Kidney (tissue), 14 donors: ENCODE results near the gene CCT6A. TPM values are rescaled to one million over a fixed set of nuclear protein-coding genes. Genes with fewer than 3 reads are reported as not detected.

Experiments
- DNase-seq, 5 donors: peaks; one replicate each; pipeline ENCODE4 v3.0.0-alpha.2; 2013 to 2020
- FAIRE-seq: peaks from 2 replicates; lab custom pipeline; 2012; peaks lifted over from hg19 to GRCh38; lab: Jason Lieb, UNC
- H3K27ac ChIP-seq, 2 donors: one replicate each; pipeline ENCODE4 v1.7.0; 2013; ENCODE audit warnings: low read depth in 2 of 2, low read length in 2 of 2, inconsistent platforms in 1 of 2
- H3K27me3 ChIP-seq: one replicate; pipeline ENCODE4 v1.7.1; 2013; ENCODE audit warnings: low read length, inconsistent platforms; ENCODE audit not compliant: control insufficient read depth, insufficient read depth
- H3K36me3 ChIP-seq, 3 donors: one replicate each; pipeline versions ENCODE4 v1.7.0 to v1.7.1; 2013; ENCODE audit warnings: low read length in 3 of 3, control low read depth in 1 of 3, inconsistent platforms in 1 of 3; ENCODE audit not compliant: insufficient read depth in 3 of 3, control insufficient read depth in 2 of 3
- H3K4me1 ChIP-seq, 3 donors: one replicate each; pipeline versions ENCODE4 v1.7.0 to v1.7.1; 2013; ENCODE audit warnings: low read length in 3 of 3, inconsistent platforms in 1 of 3, low read depth in 1 of 3; ENCODE audit not compliant: control insufficient read depth in 2 of 3, insufficient read depth in 2 of 3
- H3K4me3 ChIP-seq, 3 donors: one replicate each; pipeline versions ENCODE4 v1.7.0 to v1.8.1; 2013; ENCODE audit warnings: low read length in 3 of 3, control low read depth in 1 of 3, inconsistent platforms in 1 of 3
- H3K9ac ChIP-seq, 3 donors: one replicate each; pipeline versions ENCODE4 v1.7.0 to v1.7.1; 2013; ENCODE audit warnings: low read length in 3 of 3, control low read depth in 1 of 3, inconsistent platforms in 1 of 3
- H3K9me3 ChIP-seq, 3 donors: one replicate each; pipeline versions ENCODE4 v1.7.0 to v1.7.1; 2013; ENCODE audit warnings: low read length in 3 of 3, control low read depth in 1 of 3, inconsistent platforms in 1 of 3; ENCODE audit not compliant: control insufficient read depth in 2 of 3, insufficient read depth in 1 of 3
- CTCF ChIP-seq: IDR thresholded peaks from 3 replicates; pipeline ENCODE4 v1.5.1; 2012; ENCODE audit warnings: mild to moderate bottlenecking, moderate library complexity, borderline replicate concordance; ENCODE audit not compliant: insufficient read depth; ENCODE audit errors: extremely low read depth
- intact Hi-C: fragments of 100-400 bp; cut with DNase I; formaldehyde crosslinking; loops from one replicate; pipeline ENCODE4 v1.11.1; 2022
- polyA plus RNA-seq: library from polyadenylated mRNA; stranded (reverse); fragments of 350-450 nt; fragmentation: Illumina TruSeq; extraction: RNeasy Lipid Tissue Mini Kit (QIAGEN cat#74804); gene quantifications from one replicate; pipeline ENCODE4 v1.2.3, GENCODE V29; 2014; ENCODE audit warnings: low read depth, low replicate concordance; ENCODE audit not compliant: insufficient read depth
- total RNA-seq: library from RNA; stranded (reverse); fragmentation: NEBNext Ultra II Directional; extraction: Animal tissue kit (Norgen Biotek cat#: 25700); gene quantifications from one replicate; pipeline ENCODE4 v1.2.1, GENCODE V29; 2021
- donor health status: control.
- donor health status: control.
- donor health status: control.
- donor health status: control.
- donor health status: control.
- donor health status: DM: yes; HTN: yes; CAD: no.
- donor health status: Normal renal cell carcinoma (clear cell type).

CCT6A gene
- total and polyA plus RNA-seq, 2 donors from 2014 or later: 92.8 to 124 TPM

GRCh38 chr7:56053993-56054392 is 2.4 kb downstream of the CCT6A start:
- intact Hi-C loops: no loop called here
- no peak overlapping the region for H3K27ac ChIP-seq
- peaks cover 19 to 35% (median 27%) of the 10 kb centered on the region in 3 donors for H3K36me3 ChIP-seq
- TF ChIP-seq CTCF: no peak
- H3K9me3 ChIP-seq: no peaks in the 10 kb centered on the region
- FAIRE-seq (no peak), DNase-seq (no peak)
- no peak overlapping the region for H3K9ac ChIP-seq
- peaks cover 0 to 8% (median 5%) of the 10 kb centered on the region in 3 donors for H3K4me1 ChIP-seq
- no peak overlapping the region for H3K4me3 ChIP-seq
- H3K27me3 ChIP-seq: no peaks in the 10 kb centered on the region

- FAIRE-seq: no peak
- Histone ChIP-seq H3K27me3 (no peaks in the 10 kb centered on the region), H3K9me3 (no peaks in the 10 kb centered on the region), H3K4me1 (peaks cover 0 to 3% (median 0%) of the 10 kb centered on the region in 3 donors), H3K27ac (no peak overlapping the region), H3K9ac (no peak overlapping the region), H3K4me3 (no peak overlapping the region), H3K36me3 (peaks cover 10 to 41% (median 26%) of the 10 kb centered on the region in 3 donors)
- no peak for DNase-seq
- intact Hi-C loops: no loop called here
- TF ChIP-seq CTCF: no peak
Measured at GRCh38 chr7:56062382-56062781, 10.8 kb downstream of the CCT6A start.

- FAIRE-seq (no peak), DNase-seq (no peak)
- H3K9me3 ChIP-seq: no peaks in the 10 kb centered on the region
- H3K9ac ChIP-seq: peak overlapping the region in 1 of 3 donors; percentile 77
- H3K4me1 ChIP-seq: peaks cover 0 to 3% (median 0%) of the 10 kb centered on the region in 3 donors
- H3K36me3 ChIP-seq: peaks cover 6 to 35% (median 18%) of the 10 kb centered on the region in 3 donors
- H3K27ac ChIP-seq: peak overlapping the region; percentile 95
- TF ChIP-seq CTCF: no peak
- intact Hi-C loops: no loop called here
- peak overlapping the region in 2 of 3 donors; percentile 50 to 83 for H3K4me3 ChIP-seq
- no peaks in the 10 kb centered on the region for H3K27me3 ChIP-seq
Measured at GRCh38 chr7:56063500-56063881, 11.9 kb downstream of the CCT6A start.
